Naive thymus-derived CD4-positive, alpha-beta T cell (primary cell): ENCODE results near the gene PIGL. TPM values are rescaled to one million over a fixed set of nuclear protein-coding genes. Genes with fewer than 3 reads are reported as not detected.
A peak's percentile ranks its signal among the peaks of the same experiment; 100 is the strongest.

Experiments used
- ATAC-seq: fragments of 150-1000 bp; cut with Tn5 transposase; 2 replicates; pipeline ENCODE4 v1.10.0; 2021; ENCODE audit warnings: mild to moderate bottlenecking, moderate library complexity
- CTCF ChIA-PET: fragments of 350-600 bp; sonication (Branson Sonifier 250); formaldehyde crosslinking; loops from one replicate; lab custom pipeline; 2021; ENCODE audit warnings: antibody characterized with exemption; lab: Charles Lee
- POLR2A ChIA-PET: fragments of 350-600 bp; sonication (Branson Sonifier 250); formaldehyde crosslinking; loops from one replicate; lab custom pipeline; 2021; ENCODE audit warnings: antibody characterized with exemption, inconsistent platforms; lab: Charles Lee
- DNase-seq, 9 donors: peaks; one replicate each; pipeline versions ENCODE4 v3.0.0 to v3.0.0-alpha.2; 2020 to 2022; ENCODE audit warnings: mixed read lengths in 1 of 9
- H3K27ac ChIP-seq: one replicate; pipeline ENCODE4 v1.7.0; 2013; ENCODE audit warnings: mild to moderate bottlenecking, low read depth, low read length, moderate library complexity
- H3K27me3 ChIP-seq, 2 donors: one replicate each; pipeline ENCODE4 v1.7.0; 2013; ENCODE audit warnings: low read length in 2 of 2, mild to moderate bottlenecking in 2 of 2, moderate library complexity in 2 of 2; ENCODE audit not compliant: control insufficient read depth in 2 of 2, insufficient read depth in 2 of 2
- H3K36me3 ChIP-seq, 3 experiments: 1 replicate in 2 of 3; 2 replicates in 1 of 3; pipeline ENCODE4 v1.7.0; 2013; ENCODE audit warnings: low read length in 3 of 3, mild to moderate bottlenecking in 3 of 3, moderate library complexity in 1 of 3; ENCODE audit not compliant: insufficient read depth in 3 of 3, control insufficient read depth in 2 of 3
- H3K4me1 ChIP-seq, 2 donors: one replicate each; pipeline ENCODE4 v1.7.0; 2013; ENCODE audit warnings: low read length in 2 of 2, mild to moderate bottlenecking in 2 of 2, moderate library complexity in 1 of 2; ENCODE audit not compliant: control insufficient read depth in 2 of 2, insufficient read depth in 2 of 2
- H3K4me3 ChIP-seq: 2 replicates; pipeline ENCODE4 v1.7.0; 2013; ENCODE audit warnings: mild to moderate bottlenecking, low read length
- H3K9me3 ChIP-seq, 3 experiments: 1 replicate in 2 of 3; 2 replicates in 1 of 3; pipeline ENCODE4 v1.7.0; 2013; ENCODE audit warnings: low read length in 3 of 3; ENCODE audit not compliant: control insufficient read depth in 2 of 3
- H3K27ac Mint-ChIP-seq, 9 donors: one replicate each; pipeline ENCODE4 v1.8.0; 2020 to 2022; ENCODE audit warnings: mixed read lengths in 9 of 9, mild to moderate bottlenecking in 8 of 9, moderate library complexity in 5 of 9, inconsistent platforms in 2 of 9
- H3K27me3 Mint-ChIP-seq, 5 donors: one replicate each; pipeline ENCODE4 v1.8.0; 2021 to 2022; ENCODE audit warnings: mixed read lengths in 5 of 5, mild to moderate bottlenecking in 1 of 5
- H3K36me3 Mint-ChIP-seq, 5 donors: one replicate each; pipeline ENCODE4 v1.8.0; 2020 to 2022; ENCODE audit warnings: mixed read lengths in 5 of 5, mild to moderate bottlenecking in 3 of 5, inconsistent platforms in 1 of 5
- H3K4me1 Mint-ChIP-seq, 7 donors: one replicate each; pipeline ENCODE4 v1.8.0; 2020 to 2022; ENCODE audit warnings: mixed read lengths in 7 of 7, mild to moderate bottlenecking in 3 of 7, inconsistent platforms in 1 of 7
- H3K4me3 Mint-ChIP-seq, 10 donors: one replicate each; pipeline ENCODE4 v1.8.0; 2020 to 2022; ENCODE audit warnings: mild to moderate bottlenecking in 10 of 10, mixed read lengths in 10 of 10, moderate library complexity in 6 of 10, inconsistent platforms in 2 of 10
- H3K9me3 Mint-ChIP-seq, 11 donors: one replicate each; pipeline ENCODE4 v1.8.0; 2020 to 2022; ENCODE audit warnings: mixed read lengths in 11 of 11, mild to moderate bottlenecking in 4 of 11, inconsistent platforms in 1 of 11, moderate library complexity in 1 of 11
- intact Hi-C, 2 donors: fragments of 100-400 bp; cut with micrococcal nuclease; formaldehyde crosslinking; loops; one replicate each; pipeline ENCODE4 v1.15.1; 2023
- polyA plus RNA-seq, 2 donors: library from polyadenylated mRNA; unstranded; fragments of 300-500 nt; fragmentation: Illumina TruSeq; gene quantifications; one replicate each; pipeline ENCODE4 v1.2.3, GENCODE V29; 2021
- total RNA-seq, 6 experiments: library from RNA in 5 of 6; stranded (reverse) in 5 of 6; gene quantifications; 1 replicate in 5 of 6; 2 replicates in 1 of 6; pipeline ENCODE4 v1.2.3 and lab custom pipeline; 2021 to 2026

PIGL gene
- total and polyA plus RNA-seq, 7 experiments from 2014 or later: 12.3 to 82.5 (median 73.2) TPM

DNA sequence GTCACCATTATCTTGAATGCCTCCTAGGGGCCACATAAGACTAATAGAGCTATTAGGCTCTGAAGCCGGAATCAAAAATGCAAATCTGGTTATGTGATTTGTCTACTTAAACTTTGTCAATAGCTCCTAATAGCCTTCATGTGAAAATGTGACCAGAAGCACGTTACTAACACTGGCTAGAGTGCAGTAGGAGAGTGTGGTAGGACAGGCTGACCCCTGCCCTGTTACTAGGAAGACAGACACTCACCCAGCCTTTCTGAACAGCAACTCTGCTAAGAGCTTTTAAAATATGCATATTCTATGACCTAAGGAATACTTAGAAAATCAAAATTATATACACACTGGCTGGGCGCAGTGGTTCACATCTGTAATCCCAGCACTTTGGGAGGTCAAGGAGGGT, 110.0 kb downstream of the PIGL start:
- no peaks in the 10 kb centered on the region for H3K4me1 Mint-ChIP-seq
- ChIA-PET CTCF (no interaction called here), POLR2A (no interaction called here)
- no peak overlapping the region for H3K27ac Mint-ChIP-seq
- Histone ChIP-seq H3K27me3 (no peaks in the 10 kb centered on the region), H3K4me1 (no peaks in the 10 kb centered on the region), H3K9me3 (no peaks in the 10 kb centered on the region), H3K27ac (no peak overlapping the region), H3K36me3 (peaks cover 0 to 29% (median 0%) of the 10 kb centered on the region in 3 experiments), H3K4me3 (no peak overlapping the region)
- H3K4me3 Mint-ChIP-seq: no peak overlapping the region
- no peaks in the 10 kb centered on the region for H3K9me3 Mint-ChIP-seq
- intact Hi-C loops: no loop called here
- H3K27me3 Mint-ChIP-seq: no peaks in the 10 kb centered on the region
- H3K36me3 Mint-ChIP-seq: peaks cover 0 to 43% (median 13%) of the 10 kb centered on the region in 5 donors
- no peak for DNase-seq
- no peak for ATAC-seq

DNA sequence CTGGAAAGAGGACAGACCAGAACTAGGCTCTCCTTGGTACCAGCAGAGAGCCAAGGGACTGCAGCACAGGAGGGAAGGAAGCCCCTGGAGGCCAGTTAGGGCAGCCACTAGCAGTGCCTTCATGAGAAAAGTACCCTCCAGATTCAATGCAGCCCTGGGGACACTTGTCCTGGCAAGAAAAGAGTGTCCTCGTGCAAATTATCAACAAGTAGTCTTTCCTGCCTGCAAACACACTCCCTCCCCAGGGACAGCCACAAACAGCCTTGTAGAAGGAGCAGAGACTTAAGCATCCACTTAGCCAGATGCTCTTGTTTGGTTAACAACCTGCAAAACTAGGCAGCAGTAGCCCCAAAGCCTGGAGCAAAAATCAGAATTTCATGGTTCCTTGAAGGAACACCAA, 112.0 kb downstream of the PIGL start:
- no peak overlapping the region for H3K27ac Mint-ChIP-seq
- no peak for ATAC-seq
- no peak overlapping the region for H3K4me3 Mint-ChIP-seq
- H3K36me3 ChIP-seq: peaks cover 0 to 29% (median 0%) of the 10 kb centered on the region in 3 experiments
- no peaks in the 10 kb centered on the region for H3K9me3 ChIP-seq
- H3K4me3 ChIP-seq: no peak overlapping the region
- ChIA-PET POLR2A (no interaction called here), CTCF (no interaction called here)
- peaks cover 0 to 36% (median 8%) of the 10 kb centered on the region in 5 donors for H3K36me3 Mint-ChIP-seq
- H3K27me3 Mint-ChIP-seq: no peaks in the 10 kb centered on the region
- no peaks in the 10 kb centered on the region for H3K9me3 Mint-ChIP-seq
- intact Hi-C loops: no loop called here
- H3K27ac ChIP-seq: no peak overlapping the region
- no peaks in the 10 kb centered on the region for H3K27me3 ChIP-seq
- H3K4me1 ChIP-seq: no peaks in the 10 kb centered on the region
- no peaks in the 10 kb centered on the region for H3K4me1 Mint-ChIP-seq
- no peak for DNase-seq

DNA sequence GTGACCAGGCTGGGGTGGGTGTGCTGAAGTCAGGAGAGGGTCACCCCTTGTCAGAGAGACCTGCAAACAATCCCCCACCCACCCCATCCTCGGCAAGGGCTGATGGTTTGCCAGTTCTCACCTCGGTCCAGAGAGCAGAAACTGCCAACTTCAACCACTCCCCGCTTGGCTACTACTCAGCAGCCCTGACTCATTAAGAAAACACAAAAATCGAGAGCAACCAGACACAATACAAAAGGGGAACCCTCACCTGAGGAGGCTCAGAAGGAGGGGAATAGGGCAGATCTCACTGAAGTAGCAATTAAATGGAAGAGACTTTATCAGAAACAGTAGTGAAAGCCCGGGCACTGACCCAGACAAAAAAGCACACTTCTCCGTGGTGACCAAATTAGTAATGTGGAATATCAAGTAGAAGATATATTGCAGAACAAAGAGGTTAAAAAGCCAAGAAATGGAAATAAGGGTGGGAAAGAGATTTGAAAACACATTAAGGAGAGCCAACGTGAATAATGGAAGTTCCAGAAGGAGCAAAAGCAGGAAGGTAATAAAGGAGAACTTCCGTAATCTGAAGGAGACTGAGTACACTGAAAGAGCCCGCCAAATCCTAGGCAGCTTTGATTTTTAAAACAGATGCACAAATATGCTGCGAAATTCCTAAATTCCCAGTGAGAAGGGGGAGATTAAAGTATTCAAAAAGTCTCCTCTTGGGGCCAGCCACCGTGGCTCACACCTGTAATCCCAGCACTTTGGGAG, 112.7 kb downstream of the PIGL start:
- no peak for DNase-seq
- peaks cover 0 to 33% (median 8%) of the 10 kb centered on the region in 5 donors for H3K36me3 Mint-ChIP-seq
- Histone ChIP-seq H3K27me3 (no peaks in the 10 kb centered on the region), H3K27ac (no peak overlapping the region), H3K9me3 (no peaks in the 10 kb centered on the region), H3K36me3 (peaks cover 0 to 24% (median 0%) of the 10 kb centered on the region in 3 experiments), H3K4me3 (no peak overlapping the region), H3K4me1 (no peaks in the 10 kb centered on the region)
- no peaks in the 10 kb centered on the region for H3K9me3 Mint-ChIP-seq
- no peak overlapping the region for H3K4me3 Mint-ChIP-seq
- intact Hi-C loops: no loop called here
- ChIA-PET CTCF (no interaction called here), POLR2A (no interaction called here)
- no peak for ATAC-seq
- H3K27me3 Mint-ChIP-seq: no peaks in the 10 kb centered on the region
- H3K4me1 Mint-ChIP-seq: no peaks in the 10 kb centered on the region
- H3K27ac Mint-ChIP-seq: peak overlapping the region in 2 of 9 donors; percentile 18 to 43

DNA sequence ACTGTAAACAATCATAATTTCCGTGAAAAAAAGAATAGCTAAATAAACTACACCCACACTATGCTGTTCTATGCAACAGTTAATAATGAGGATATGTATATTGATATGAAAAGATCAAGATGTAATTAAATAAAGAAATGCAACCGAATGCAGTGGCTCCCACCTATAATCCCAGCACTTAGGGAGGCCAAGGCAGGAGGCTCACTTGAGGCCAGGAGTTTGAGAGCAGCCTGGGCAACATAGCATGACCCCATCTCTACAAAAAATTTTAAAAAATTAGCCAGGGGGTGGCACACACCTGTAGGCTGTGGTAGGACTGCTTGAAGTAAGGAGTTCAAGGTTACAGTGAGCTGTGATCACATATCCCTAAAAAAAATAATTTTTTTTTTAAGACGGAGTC, 121.4 kb downstream of the PIGL start:
- Mint-ChIP-seq H3K4me3 (no peak overlapping the region), H3K27me3 (no peaks in the 10 kb centered on the region), H3K27ac (no peak overlapping the region), H3K36me3 (peaks cover 0 to 9% (median 3%) of the 10 kb centered on the region in 5 donors), H3K4me1 (no peaks in the 10 kb centered on the region), H3K9me3 (no peaks in the 10 kb centered on the region)
- intact Hi-C loops: no loop called here
- DNase-seq (no peak), ATAC-seq (no peak)
- no peaks in the 10 kb centered on the region for H3K27me3 ChIP-seq
- no peaks in the 10 kb centered on the region for H3K4me1 ChIP-seq
- POLR2A ChIA-PET: no interaction called here
- no peaks in the 10 kb centered on the region for H3K9me3 ChIP-seq
- CTCF ChIA-PET: no interaction called here
- no peak overlapping the region for H3K4me3 ChIP-seq
- H3K36me3 ChIP-seq: peaks cover 0 to 10% (median 5%) of the 10 kb centered on the region in 3 experiments
- H3K27ac ChIP-seq: no peak overlapping the region

DNA sequence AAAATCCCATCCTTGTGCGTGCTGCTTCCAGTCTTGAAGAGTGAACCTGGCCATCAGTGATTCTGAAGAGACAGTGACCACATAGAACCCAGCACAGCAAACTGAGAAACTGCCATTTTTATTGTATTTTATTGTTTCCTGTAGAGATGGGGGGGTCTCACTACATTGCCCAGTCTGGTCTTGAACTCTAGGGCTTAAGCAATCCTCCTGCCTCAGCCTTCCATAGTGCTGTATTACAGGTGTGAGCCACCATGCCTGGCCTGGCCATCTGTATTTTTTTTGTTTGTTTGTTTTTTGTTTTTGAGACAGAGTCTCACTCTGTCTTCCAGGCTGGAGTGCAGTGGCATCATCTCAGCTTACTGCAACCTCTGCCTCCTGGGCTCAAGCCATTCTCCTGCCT, 122.4 kb downstream of the PIGL start:
- Histone ChIP-seq H3K27me3 (no peaks in the 10 kb centered on the region), H3K4me3 (no peak overlapping the region), H3K36me3 (peaks cover 0 to 20% (median 5%) of the 10 kb centered on the region in 3 experiments), H3K9me3 (no peaks in the 10 kb centered on the region), H3K4me1 (no peaks in the 10 kb centered on the region), H3K27ac (no peak overlapping the region)
- Mint-ChIP-seq H3K4me3 (no peak overlapping the region), H3K4me1 (no peaks in the 10 kb centered on the region), H3K9me3 (no peaks in the 10 kb centered on the region), H3K27me3 (no peaks in the 10 kb centered on the region), H3K27ac (peak overlapping the region in 1 of 9 donors; percentile 5), H3K36me3 (peaks cover 0 to 15% (median 3%) of the 10 kb centered on the region in 5 donors)
- DNase-seq (no peak), ATAC-seq (no peak)
- POLR2A ChIA-PET: interaction anchor here (0.6 kb wide), 1 partner anchor 40 kb away, joined by 5 read pairs; no protein-coding TSS in a partner anchor
- CTCF ChIA-PET: no interaction called here
- intact Hi-C loops: no loop called here

DNA sequence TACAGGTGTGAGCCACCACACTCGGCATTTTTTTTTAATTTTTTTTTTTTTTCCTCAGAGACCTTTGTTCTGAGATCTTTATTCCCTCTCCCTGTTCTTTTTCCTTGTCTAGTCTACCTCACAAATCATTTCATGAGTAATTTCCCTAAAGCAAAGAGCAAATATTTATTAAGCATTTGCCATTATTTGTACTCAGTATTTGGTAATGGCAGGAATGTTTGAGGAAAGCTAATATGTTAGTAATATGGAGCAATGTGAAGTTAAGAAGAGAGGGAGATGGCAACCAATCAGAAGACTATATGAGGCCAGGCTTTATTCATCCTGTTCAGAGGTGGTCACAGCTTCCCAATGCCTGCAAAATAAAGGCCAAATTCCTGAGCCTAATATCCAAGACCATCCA, 122.9 kb downstream of the PIGL start:
- Mint-ChIP-seq H3K9me3 (no peaks in the 10 kb centered on the region), H3K4me1 (no peaks in the 10 kb centered on the region), H3K27ac (no peak overlapping the region), H3K36me3 (peaks cover 0 to 16% (median 3%) of the 10 kb centered on the region in 5 donors), H3K4me3 (no peak overlapping the region), H3K27me3 (no peaks in the 10 kb centered on the region)
- ChIA-PET CTCF (no interaction called here), POLR2A (interaction anchor here (0.6 to 2.7 kb wide), 2 partner anchors 11 to 41 kb away, joined by 5 to 10 read pairs; no protein-coding TSS in a partner anchor)
- Histone ChIP-seq H3K4me3 (no peak overlapping the region), H3K27me3 (no peaks in the 10 kb centered on the region), H3K36me3 (peaks cover 0 to 20% (median 5%) of the 10 kb centered on the region in 3 experiments), H3K27ac (no peak overlapping the region), H3K9me3 (no peaks in the 10 kb centered on the region), H3K4me1 (no peaks in the 10 kb centered on the region)
- intact Hi-C loops: no loop called here
- no peak for ATAC-seq
- DNase-seq: no peak

- no peak for ATAC-seq
- intact Hi-C loops: no loop called here
- Mint-ChIP-seq H3K4me3 (no peak overlapping the region), H3K4me1 (no peaks in the 10 kb centered on the region), H3K27ac (peak overlapping the region in 1 of 9 donors; percentile 48), H3K36me3 (peaks cover 0 to 19% (median 7%) of the 10 kb centered on the region in 5 donors), H3K9me3 (no peaks in the 10 kb centered on the region), H3K27me3 (no peaks in the 10 kb centered on the region)
- no peak overlapping the region for H3K4me3 ChIP-seq
- H3K27ac ChIP-seq: no peak overlapping the region
- DNase-seq: no peak
- H3K4me1 ChIP-seq: no peaks in the 10 kb centered on the region
- H3K36me3 ChIP-seq: peaks cover 0 to 20% (median 9%) of the 10 kb centered on the region in 3 experiments
- ChIA-PET POLR2A (interaction anchor here (1.0 kb wide), 1 partner anchor 9 kb away, joined by 3 read pairs; no protein-coding TSS in a partner anchor), CTCF (no interaction called here)
- H3K9me3 ChIP-seq: no peaks in the 10 kb centered on the region
- H3K27me3 ChIP-seq: no peaks in the 10 kb centered on the region
These were observed 126.0 kb downstream of the PIGL start for GRCh38 chr17:16342979-16343378.
